ENCODE measurements around the gene KANSL1L.

The KANSL1L gene

GRCh38 chr2:209988010-209988409 lies 183.2 kb downstream of the KANSL1L start:
- peak; percentile 88 for DNase-seq

- DNase-seq: no peak
These were observed 184.8 kb downstream of the KANSL1L start for GRCh38 chr2:209986415-209986814.

- DNase-seq: peak; percentile 43
These were observed 185.3 kb downstream of the KANSL1L start for GRCh38 chr2:209985874-209986273.

GRCh38 chr2:209984291-209984690 lies 186.9 kb downstream of the KANSL1L start:
- no peak for DNase-seq

- peak; percentile 75 for DNase-seq
These were observed 193.6 kb downstream of the KANSL1L start for GRCh38 chr2:209977386-209978239.

GRCh38 chr2:209976698-209977385 lies 194.4 kb downstream of the KANSL1L start:
- no peak for DNase-seq

GRCh38 chr2:209974576-209974975 lies 196.6 kb downstream of the KANSL1L start:
- no peak for DNase-seq

- no peak for DNase-seq
These were observed 197.9 kb downstream of the KANSL1L start for GRCh38 chr2:209973328-209973727.
